IPS DF 4.7 (cell line): ENCODE results near the gene KIF26A.
"Not testable (repeated sequence)": the region's sequence is repeated elsewhere in the genome, so short reads cannot be mapped to it uniquely, and the experiment has no call there.

Source experiments
- DNase-seq: peaks from one replicate; pipeline ENCODE4 v3.0.0-alpha.2; 2013; ENCODE audit warnings: low spot score; ENCODE audit errors: extremely low read depth

Gene KIF26A

DNA sequence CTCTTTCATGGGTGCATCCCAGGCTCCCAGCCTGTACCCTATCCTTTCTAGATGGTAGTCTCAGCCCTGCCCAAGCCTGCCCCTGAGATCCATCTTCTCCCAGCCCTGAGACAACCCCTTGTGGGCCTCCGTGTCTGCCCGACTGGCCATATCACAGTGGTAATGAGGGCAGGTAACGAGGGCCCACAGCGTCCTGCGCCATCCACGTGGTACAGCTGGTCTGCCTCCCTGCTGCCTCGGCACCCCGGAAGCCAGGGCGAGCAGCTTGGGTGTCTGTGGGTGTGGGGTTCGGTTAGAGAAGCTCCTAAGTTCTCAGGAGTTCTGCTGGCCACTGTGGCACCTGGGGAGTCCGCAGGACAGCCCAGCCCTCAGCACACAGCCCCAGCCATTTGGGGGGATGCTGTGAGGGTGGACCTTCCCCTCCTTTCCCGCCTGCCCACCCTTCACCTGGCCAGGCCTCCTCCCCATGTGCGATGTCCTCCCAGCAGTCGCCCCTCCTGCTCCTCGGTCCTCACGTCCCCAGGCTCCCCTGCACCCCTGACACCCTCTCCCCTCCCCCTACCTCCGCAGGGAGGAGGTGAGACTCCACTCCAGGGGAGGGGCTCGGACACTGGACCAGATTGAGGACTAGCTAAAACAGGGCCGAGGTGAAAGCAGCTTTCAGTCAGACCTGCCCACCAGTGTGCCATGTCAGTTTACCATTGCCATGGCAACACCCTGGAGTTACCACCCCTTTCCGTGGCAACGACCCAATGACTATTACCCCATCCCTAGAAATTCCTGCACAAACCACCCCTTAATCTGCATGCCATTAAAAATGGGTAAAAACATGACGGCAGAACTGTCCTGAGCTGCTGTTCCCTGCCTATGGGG, 69.0 kb downstream of the KIF26A start:
- no peak for DNase-seq

DNA sequence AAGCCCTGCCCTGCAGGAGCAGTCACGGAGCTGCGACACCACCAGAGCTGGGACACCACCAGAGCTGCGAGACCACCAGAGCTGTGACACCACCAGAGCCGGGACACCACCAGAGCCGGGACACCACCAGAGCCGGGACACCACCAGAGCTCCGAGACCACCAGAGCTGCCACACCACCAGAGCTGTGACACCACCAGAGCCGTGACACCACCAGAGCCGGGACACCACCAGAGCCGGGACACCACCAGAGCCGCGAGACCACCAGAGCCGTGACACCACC, 69.6 kb downstream of the KIF26A start:
- DNase-seq: not testable (repeated sequence)

DNA sequence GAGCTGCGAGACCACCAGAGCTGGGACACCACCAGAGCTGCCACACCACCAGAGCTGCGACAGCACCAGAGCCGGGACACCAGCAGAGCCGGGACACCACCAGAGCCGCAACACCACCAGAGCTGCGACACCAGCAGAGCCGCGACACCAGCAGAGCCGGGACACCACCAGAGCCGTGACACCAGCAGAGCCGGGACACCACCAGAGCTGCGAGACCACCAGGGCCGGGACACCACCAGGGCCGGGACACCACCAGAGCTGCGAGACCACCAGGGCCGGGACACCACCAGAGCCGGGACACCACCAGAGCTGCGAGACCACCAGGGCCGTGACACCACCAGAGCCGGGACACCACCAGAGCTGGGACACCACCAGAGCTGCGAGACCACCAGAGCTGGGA, 69.9 kb downstream of the KIF26A start:
- DNase-seq: not testable (repeated sequence)

DNA sequence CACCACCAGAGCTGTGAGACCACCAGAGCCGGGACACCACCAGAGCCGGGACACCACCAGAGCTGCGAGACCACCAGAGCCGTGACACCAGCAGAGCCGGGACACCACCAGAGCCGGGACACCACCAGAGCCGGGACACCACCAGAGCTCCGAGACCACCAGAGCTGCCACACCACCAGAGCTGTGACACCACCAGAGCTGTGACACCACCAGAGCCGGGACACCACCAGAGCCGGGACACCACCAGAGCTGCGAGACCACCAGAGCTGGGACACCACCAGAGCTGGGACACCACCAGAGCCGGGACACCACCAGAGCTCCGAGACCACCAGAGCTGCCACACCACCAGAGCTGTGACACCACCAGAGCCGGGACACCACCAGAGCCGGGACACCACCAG, 70.7 kb downstream of the KIF26A start:
- DNase-seq: not testable (repeated sequence)

DNA sequence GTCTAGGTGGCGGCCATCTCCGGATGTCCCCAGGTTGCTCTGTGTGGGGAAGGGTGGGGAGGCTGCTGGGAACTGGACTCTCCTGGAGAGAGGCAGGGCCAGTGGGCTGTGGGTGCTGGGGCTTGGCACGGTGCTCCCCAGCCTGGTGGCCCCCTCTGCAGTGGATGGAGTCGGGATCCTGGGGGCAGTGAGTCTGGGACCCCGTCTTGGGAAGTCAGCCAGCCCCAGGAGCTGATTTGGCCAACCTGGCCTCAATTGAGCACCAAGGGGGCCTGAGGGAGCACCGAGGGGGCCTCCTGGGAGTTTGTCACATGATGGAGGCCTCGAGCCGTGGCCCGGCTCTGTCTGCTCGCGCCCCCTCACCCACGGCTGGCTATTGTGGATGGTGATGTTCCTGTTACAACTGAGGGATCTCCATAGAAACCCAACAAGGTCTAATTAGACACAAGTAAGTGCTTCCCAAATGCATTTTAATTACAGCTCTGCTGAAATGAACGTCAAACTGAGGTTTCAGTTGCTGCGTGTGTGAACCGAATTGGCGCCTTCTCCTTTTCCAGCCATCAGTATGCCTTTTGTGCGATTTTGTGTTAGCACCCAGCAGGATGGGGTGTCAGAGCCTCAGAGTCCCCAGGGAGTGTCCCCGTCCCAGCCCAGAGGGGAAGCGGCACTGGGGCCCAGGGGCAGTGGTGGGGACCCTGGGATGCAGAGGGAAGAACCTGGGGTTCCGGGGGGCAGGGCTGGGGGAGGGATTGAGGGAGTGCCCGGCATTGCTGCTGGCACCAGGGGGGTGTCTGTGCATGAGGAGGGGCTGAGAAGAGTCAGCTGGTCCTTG, 71.8 kb downstream of the KIF26A start:
- no peak for DNase-seq

DNA sequence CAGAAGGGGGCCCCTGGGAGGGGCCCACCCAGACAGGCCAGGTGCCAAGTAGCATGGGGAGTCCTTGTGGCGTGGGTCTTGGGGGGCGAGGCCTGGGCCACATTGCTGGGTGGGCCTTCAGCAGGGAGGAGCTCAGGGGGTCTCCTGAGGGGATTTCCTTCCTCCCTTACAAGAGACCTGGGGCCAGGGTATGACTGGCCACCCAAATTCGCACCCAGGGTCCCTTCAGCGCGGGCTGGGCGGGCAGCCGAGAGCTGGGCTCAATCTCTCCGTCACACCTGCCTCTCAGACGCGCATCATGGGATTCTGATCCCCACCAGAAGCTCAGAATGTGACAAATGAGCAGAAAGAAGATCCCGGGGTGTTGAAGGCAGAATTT, 72.4 kb downstream of the KIF26A start:
- DNase-seq: no peak

DNA sequence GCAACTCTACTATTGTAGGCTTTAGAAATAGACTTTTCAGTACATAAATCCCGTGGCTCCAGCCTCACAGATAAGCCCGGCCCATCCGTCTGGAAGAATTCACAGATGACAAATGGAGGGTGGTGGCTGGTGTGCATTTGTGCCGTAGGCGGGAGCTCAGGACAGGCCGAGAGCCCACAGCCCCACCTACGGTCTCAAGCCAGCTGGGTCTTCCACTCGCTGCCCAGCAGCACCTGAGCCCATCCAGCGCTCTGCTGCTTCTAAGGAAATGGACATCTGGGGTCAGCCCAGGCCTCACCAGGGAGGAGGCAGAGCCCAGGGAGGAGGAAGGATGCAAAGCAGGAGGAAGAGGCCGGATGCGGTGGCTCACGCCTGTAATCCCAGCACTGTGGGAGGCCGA, 72.8 kb downstream of the KIF26A start:
- no peak for DNase-seq

DNA sequence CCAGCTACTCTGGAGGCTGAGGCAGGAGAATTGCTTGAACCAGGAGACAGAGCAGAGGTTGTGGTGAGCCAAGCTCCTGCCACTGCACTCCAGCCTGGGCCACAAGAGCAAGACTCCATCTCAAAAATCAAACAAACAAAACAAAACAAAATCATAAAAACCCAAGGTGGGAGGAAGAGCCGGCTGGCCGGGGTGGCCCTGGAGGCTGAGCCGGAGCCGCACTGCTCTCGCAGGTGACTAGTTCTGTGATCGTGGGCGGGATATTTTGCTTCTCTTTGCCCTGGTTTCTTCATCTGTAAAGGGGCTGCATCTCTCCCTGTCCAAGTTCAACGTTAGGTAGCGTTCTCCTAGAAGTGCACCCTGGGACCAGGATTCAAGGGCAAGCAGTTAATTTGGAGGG, 73.4 kb downstream of the KIF26A start:
- DNase-seq: no peak

DNA sequence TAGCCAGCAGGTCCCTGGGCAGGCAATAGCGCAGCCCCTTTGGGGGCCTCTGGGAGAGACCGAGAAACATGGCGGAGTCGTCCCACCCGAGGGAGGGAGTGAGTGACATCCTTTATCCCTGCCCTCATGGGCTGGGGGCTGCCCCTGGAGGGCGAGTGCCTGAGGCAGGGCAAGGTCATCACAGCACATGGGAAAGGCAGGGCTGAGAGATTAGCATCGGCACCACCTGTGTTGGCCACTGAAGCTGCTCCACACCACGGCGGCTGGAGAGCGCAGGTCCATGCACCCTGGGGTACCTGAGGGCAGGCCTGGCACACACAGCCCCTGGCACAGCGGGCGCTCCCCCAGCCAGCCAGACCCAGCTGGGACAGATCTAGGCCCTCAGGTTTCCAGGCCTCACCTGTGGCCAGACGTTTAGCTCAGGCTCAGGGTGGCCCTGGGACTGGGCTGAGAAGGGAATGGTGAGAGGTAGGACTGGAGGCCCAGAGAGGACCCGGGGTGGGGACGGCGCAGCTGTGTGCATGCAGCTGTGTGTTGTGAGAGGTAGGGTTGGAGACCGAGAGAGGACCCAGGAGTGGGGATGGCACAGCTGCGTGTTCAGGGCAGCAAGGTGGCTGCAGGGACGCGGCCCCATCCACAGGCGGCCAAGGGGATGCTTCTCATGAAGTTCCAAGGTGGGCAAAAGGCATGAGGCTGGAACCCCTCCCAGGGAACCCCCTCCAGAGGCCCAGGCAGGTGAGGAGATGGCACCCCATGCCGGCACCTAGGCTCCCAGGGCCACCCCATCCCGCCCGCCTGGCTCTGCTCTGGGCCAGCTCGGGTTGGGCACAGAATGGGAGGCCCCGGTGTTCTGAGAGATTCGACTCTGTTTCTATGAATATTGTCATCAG, 74.1 kb downstream of the KIF26A start:
- DNase-seq: no peak

DNA sequence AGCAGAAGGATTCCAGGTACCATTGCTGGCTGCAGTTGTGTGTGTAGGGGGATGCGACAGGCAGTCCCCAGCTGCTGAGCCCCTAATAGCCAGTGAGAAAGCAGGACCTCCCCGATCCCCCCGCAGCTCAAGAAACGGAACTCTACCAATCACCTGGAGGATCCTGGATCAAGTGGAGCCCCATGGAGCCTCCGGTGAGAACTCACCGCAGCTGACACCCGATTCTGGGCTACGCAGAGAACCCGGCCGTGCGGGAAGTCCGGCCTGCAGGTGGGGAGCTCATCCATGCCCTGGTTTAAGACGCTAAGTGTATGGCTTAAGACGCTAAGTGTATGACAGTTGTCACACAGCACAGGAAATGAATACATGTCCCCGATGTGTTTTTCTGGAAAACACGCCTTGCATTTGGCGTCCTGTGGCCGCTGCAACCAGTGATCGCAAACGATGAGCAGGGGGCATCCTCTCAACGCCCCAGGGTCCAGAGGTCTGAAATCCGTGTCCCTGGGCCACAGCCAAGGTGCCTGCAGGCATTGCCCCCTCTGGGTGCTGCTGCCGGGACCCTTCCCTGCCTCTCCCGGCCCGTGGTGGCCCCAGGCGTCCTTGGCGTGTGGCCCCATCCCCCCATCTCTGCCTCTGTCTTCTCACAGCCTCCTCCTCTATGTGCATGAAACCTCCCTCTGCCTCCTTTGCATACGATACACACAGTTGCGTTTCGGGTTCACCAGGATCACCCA, 75.1 kb downstream of the KIF26A start:
- no peak for DNase-seq

DNA sequence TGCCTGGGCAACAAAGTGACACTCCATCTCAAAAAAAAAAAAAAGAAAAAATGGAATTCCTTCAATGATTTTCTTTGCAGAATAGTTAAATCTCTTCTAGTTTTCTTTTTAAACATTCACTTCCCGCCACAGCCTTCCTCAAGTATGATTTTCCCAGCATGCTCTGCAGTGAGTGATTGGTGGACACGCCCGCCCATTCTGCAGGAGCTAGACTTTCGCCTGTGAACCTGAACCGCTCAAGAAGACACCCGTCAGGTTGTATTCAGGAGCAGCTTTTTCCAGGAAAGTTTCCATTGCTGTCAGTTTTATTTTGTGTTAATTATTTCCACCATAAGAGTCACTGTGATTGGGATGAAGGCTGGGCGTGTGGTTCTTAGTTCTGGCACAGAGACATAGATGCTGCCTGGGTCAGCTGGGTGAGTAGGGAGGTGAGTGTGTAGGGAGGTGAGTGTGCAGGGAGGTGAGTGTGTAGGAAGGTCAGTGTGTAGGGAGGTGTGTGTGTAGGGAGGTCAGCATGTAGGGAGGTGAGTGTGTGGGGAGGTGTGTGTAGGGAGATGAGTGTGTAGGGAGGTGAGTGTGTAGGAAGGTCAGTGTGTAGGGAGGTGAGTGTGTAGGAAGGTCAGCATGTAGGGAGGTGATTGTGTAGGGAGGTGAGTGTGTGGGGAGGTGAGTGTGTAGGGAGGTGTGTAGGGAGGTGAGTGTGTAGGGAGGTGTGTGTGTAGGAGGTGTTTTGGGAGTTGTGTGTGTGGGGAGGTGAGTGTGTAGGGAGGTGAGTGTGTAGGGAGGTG, 76.2 kb downstream of the KIF26A start:
- no peak for DNase-seq

DNA sequence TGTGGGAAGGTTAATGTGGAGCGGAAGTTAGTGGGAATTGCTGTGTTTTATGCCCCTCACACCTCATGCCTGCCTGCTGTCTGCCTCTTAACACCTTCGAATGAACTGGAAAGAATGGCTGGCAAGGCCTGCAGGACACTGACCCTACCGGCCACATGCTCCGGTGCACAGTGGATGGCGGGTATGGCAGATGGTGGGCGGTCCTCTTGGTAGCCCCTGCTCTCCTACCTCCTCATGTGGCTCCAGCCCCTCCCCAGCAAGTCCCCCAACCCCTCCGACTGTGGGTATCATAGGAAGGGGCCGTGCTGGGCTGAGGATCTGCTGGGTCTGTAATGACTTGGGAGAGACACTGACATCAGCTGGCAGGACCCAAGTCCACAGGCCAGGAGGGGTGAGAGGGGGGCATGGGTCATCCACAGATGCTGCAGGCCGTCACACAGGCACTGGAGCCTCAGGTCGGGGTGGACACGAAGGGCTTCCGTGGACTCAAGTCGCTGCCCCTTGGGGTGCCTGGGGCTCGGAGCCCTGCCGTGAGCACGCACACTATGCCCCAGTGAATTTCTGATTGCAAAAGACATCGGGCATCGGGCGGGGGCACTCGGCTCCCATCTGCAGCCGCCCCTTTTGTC, 77.4 kb downstream of the KIF26A start:
- no peak for DNase-seq

DNA sequence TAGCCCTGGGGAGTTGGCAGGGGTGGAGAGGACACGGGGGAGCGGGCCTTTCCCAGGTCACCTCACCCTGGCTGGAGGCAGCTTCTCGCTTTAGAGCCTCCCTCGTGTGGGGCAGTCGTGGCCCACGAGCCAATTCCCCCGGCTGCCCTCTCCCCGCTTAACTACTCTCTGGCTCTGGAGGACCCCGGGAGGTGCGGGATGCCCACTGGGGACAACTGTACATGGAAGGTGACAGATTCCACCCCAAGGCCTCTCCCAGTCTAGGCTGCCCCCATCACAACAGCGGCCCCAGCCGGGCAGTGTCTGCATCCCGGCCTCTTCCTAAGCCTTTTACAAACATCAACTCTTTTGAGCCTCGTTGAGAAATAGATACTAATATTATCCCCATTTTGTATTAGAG, 78.1 kb downstream of the KIF26A start:
- DNase-seq: no peak

DNA sequence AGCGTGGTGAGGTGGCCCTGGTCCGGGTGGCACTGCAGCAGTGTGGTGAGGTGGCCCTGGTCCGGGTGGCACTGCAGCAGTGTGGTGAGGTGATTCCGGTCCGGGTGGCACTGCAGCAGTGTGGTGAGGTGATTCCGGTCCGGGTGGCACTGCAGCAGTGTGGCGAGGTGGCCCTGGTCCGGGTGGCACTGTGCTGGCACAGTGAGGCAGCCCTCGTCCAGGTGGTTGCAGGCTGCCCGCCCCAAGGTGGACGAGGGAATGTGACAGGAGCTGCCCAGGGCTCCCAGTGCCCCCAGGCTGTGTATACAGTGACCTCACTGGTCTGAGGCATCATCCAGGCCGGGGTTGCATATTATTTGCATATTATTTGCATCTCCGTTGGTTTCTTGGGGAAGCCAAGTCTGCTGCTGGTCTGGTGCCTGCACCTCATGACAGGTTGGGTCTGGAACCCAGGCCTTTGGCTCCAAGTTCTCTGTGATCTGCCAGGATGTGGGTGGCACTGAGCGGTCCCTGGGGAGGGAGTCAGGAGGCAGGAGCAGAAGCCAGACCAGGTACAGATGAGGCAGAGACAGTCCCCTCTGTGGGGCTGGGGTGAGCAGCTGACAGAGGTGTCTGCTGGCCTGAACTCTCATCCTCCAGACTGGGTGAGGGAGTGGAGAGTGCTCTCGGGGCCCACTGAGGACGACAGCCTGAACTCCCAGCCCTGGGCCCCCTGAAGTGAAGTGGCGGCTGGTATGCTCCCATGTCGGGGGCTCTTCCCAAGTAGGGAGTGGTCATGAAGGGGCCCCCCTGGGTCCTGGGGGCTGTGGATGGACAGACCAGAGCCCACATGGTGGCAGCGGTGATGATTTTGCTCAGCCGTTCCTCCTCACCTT, 79.3 kb downstream of the KIF26A start:
- no peak for DNase-seq

DNA sequence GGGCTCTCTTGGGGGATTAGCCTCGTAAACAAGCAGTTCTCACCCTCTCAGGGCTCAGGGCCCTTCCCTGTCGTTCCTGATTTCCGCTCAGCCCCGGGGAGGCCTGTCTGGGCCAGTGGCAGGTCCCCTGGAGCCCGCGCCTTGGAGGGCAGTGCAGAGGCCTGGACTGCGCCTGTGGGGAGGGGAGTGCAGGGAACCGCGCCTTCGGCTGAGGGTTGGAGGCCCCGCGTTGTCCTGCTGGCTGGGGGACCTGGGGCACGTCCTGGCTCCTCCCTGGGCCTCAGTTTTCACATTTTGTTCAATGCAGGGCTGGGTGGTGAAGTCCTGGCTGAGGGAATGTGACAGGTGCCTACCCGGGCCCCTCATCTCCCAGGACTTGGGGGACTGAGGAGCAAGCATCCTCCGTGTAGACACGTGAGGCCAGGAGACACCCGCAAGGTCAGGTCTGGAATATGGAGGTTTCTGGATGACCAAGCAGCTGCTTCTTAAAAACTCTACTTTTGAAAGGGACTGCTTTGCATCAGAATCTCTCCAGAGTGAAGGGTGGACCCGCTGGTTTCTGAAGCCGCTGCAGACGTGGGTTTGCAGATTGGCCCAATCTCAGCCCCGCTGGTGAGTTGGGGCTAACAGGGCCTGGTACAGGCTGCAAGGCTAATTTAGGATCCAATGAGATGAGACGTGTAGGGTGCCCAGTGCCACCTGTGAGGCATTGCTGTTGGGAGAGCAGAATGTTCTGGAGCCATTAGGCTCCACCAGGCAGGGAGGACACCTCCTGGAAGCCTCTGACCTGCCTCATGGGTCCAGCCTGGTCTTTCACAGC, 80.2 kb downstream of the KIF26A start:
- no peak for DNase-seq

DNA sequence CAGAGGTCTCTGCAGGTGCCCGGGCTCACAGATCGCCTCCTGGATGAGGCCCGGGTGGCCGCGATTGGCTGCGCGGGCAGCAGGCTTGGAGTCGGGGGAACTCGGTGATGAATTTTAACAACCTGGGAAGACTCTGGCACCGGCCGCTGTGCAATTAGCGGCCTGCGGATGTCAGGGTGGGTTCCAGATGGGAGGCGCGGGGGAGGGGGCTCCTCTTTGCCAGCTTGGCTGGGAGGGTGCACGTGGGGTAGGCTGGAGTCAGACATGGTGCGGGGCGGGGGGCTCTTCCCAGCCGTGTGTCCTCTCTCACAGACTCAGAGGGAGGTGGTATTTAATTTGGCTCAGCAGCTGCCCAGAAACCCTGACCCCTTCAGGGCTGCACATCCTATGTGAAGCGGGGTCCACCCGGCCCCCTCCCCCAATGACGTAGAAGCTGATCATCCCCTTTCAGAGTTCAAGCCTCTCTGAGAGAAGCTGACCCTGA, 81.4 kb downstream of the KIF26A start:
- no peak for DNase-seq

DNA sequence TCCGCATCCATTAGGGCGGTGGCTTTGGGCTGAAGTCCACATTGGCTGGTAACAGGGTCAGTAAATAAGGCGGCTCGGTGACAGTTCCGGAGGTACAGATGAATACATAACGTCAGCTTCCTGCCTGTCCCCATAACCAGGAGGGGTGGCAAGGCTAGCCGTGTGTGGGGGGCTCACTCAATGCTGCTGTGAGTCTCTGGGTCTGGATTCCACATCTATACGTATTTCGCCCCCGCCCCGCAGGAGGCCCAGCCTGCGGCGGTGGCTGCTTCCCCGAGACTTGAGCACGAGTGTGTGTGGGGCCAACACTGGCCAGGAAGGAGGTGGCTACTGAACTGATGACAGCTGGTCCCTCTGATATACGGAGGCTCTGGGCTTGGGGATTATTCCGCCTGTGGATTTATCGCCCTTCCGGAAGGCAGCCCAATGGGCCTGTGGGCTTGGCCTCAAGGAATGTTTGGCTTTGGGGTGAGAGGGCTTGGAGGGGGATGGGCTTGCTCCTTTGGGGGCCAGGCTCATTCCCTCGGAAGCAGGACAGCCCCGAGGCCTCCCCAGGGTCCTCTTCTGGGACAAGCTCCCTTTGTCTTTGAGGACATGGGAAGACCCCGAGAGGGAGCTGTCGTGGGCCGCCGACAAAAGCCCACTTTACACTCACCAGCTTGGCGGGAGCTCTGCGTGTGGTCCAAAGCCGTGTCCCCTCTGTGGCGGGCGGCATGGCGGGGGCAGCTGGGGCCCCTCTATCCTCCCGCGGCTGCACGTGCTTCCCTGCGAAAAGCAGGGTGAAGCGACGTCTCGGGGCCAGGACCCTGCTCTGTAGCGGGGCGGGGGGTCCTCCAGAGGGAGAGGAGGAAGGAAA, 82.1 kb downstream of the KIF26A start:
- no peak for DNase-seq
